ENCODE data around the gene LIN28A.
"Not testable (repeated sequence)": the region's sequence is repeated elsewhere in the genome, so short reads cannot be mapped to it uniquely, and the experiment has no call there.

Gene LIN28A

GRCh38 chr1:26385063-26385462 lies 25.6 kb upstream of the LIN28A start:
- DNase-seq (ENCODE audit: low read depth, low spot score); H3K27ac ChIP-seq: not testable (repeated sequence)

GRCh38 chr1:26387447-26387846 lies 23.2 kb upstream of the LIN28A start:
- no peak for DNase-seq (ENCODE audit: low read depth, low spot score)
- no peak overlapping the region for H3K27ac ChIP-seq

DNA sequence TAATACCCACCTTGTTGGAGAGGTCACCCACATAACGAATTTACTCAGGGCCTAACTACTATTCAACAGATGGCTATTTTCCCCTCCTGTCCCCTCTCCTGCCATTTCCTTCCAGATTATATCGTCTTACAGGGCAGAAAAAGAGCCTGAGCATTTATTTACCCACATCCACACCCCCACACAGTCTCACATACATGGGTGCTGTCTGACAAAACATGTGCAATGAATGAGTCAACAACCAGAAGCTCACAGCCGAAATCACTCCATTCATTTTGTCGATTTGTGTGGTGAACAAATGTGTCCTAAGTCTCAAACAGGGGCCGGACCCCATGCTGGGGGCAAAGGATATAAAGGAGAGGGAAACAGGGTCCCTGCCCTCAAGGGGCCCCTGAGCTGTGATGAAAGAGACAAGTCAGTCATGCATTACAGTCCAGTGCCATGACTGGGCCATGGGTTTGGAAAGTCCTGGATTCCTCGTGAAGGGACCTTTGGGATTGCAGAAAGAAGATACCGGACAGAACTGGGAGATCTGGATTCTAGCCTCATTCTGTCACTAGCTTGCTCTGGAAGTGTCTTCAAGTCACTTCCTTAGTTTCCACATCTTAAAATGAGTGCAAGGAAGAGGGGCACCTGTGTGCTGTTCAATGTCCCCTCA lies 21.7 kb upstream of the LIN28A start:
- DNase-seq (ENCODE audit: low read depth, low spot score), result no peak
- no peak overlapping the region for H3K27ac ChIP-seq

GRCh38 chr1:26389604-26390247 lies 20.9 kb upstream of the LIN28A start:
- no peak overlapping the region for H3K27ac ChIP-seq
- DNase-seq (ENCODE audit: low read depth, low spot score), result no peak

DNA sequence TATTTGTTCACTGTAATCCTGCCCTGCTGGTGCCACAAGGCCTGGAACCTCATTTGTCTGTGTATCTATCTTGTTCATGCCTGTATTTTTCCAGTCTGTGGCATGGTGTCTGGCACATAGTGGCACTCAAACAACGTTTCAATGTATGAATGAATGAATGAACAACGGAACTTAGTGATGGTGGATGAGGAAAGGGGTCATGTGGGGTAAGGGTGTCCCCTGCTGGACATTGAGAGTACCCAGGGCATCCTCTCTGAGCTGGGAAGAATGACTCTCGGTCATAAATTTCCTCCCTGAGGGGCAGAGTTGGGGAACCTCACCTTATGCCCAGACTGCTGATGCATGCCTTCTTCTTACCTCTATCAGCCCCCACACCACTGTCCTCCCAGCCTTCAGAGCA lies 19.2 kb upstream of the LIN28A start:
- no peak overlapping the region for H3K27ac ChIP-seq
- DNase-seq (ENCODE audit: low read depth, low spot score), result no peak

GRCh38 chr1:26395754-26396153 lies 14.9 kb upstream of the LIN28A start:
- no peak for DNase-seq (ENCODE audit: low read depth, low spot score)
- H3K27ac ChIP-seq, result no peak overlapping the region

- H3K27ac ChIP-seq, result no peak overlapping the region
- no peak for DNase-seq (ENCODE audit: low read depth, low spot score)
Measured at GRCh38 chr1:26399034-26399433, 11.6 kb upstream of the LIN28A start.

DNA sequence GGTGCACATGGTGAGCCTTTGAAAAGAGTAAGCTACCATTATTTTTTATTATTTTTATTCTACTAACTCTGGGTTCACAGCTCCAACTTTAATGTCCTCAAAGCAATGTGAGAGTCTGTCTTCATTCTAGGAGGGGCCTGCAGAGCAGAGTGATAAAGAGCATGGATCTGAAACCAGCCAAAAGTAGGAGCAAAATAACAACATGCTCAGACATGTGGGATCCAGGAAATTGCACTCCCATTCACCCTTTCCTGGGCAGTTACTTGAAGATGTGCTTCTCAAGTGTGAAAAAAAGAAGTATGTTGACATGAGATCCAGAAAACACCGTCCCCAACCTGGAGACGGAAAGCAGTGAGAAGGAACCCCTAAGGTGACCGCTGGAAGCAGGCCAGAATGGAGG lies 8.7 kb upstream of the LIN28A start:
- no peak for DNase-seq (ENCODE audit: low read depth, low spot score)
- no peak overlapping the region for H3K27ac ChIP-seq

- DNase-seq (ENCODE audit: low read depth, low spot score), result no peak
- H3K27ac ChIP-seq, result no peak overlapping the region
Measured at GRCh38 chr1:26403656-26404055, 7.0 kb upstream of the LIN28A start.

- no peak for DNase-seq (ENCODE audit: low read depth, low spot score)
- H3K27ac ChIP-seq, result no peak overlapping the region
Measured at GRCh38 chr1:26404641-26405040, 6.0 kb upstream of the LIN28A start.

DNA sequence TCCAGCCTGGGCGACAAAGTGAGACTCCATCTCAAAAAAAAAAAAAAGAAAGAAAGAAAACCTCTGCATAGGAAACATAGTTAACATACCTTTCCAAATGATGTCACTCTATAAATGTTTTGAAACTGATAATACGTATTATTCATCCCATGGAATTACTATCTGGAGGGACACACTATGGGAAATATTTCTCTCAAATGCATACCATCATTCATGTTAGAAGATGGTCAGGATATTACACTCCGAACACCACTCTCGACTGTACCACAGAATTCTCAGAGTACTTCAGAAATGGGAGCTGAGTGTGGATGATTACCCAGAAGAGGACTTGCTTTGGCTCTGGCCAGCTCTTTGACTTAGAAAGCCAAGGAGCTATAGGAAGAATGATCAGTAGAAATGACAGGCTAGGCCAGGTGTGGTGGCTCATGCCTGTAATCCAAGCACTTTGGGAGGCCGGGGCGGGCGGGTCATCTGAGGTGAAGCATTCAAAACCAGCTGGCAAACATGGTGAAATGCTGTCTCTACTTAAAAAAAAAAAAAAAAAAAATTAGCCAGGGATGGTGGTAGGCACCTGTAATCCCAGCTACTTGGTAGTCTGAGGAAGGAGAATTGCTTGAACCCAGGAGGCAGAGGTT lies 5.2 kb upstream of the LIN28A start:
- no peak for DNase-seq (ENCODE audit: low read depth, low spot score)
- H3K27ac ChIP-seq, result no peak overlapping the region

GRCh38 chr1:26408604-26409003 lies 2.0 kb upstream of the LIN28A start:
- no peak overlapping the region for H3K27ac ChIP-seq
- no peak for DNase-seq (ENCODE audit: low read depth, low spot score)

- no peak overlapping the region for H3K27ac ChIP-seq
- DNase-seq (ENCODE audit: low read depth, low spot score), result no peak
Measured at GRCh38 chr1:26409191-26409807, 1.3 kb upstream of the LIN28A start.

- H3K27ac ChIP-seq, result no peak overlapping the region
- no peak for DNase-seq (ENCODE audit: low read depth, low spot score)
Measured at GRCh38 chr1:26411624-26412074, 1.0 kb downstream of the LIN28A start.

GRCh38 chr1:26412180-26412840 lies 1.7 kb downstream of the LIN28A start:
- no peak for DNase-seq (ENCODE audit: low read depth, low spot score)
- H3K27ac ChIP-seq, result no peak overlapping the region

DNA sequence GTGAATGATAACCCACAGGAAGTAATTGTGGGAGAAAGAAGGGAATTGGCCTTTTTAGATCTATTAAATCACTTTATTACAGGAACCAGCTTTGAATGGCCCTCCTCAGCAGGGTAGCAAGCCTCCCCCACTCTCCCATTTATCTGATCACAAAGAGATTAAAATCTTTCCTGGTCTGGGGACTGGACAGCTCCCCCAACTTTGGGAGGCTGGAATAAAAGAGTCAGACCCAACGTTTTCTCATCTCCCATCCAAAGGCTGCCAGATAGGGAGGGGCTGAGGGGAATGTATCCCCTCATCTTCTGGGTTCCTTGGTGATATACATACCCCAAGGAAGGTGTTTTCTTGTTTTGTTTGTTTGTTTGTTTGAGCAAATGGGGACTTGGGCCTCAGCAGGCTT lies 2.4 kb downstream of the LIN28A start:
- DNase-seq (ENCODE audit: low read depth, low spot score), result no peak
- no peak overlapping the region for H3K27ac ChIP-seq

GRCh38 chr1:26417111-26417759 lies 6.6 kb downstream of the LIN28A start:
- peak; percentile 85 for DNase-seq (ENCODE audit: low read depth, low spot score)
- H3K27ac ChIP-seq, result peak overlapping the region; percentile 51

GRCh38 chr1:26418865-26419349 lies 8.3 kb downstream of the LIN28A start:
- H3K27ac ChIP-seq, result no peak overlapping the region
- DNase-seq (ENCODE audit: low read depth, low spot score), result no peak

DNA sequence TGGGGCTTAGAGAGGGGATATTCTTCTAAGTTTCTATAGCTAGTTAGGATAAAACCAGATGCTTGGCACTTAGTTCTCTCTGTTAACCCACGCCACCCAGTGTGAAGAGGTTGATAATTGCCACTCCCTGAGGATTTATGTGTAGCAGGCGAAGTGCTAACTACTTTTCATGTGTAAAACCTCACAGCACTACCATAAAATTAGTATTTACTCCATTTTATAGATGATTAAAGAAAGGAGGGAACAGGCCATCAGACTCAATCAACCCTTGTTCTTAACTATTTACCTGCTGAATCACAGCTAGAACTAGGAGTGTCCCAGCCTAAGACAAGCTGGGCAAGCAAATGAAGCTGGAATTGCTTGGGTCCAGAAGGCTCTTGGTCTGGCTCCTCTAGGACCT lies 8.9 kb downstream of the LIN28A start:
- DNase-seq (ENCODE audit: low read depth, low spot score), result no peak
- H3K27ac ChIP-seq, result no peak overlapping the region

GRCh38 chr1:26429721-26430120 lies 19.1 kb downstream of the LIN28A start:
- H3K27ac ChIP-seq, result no peak overlapping the region
- DNase-seq (ENCODE audit: low read depth, low spot score), result no peak

Data from epithelial cell of prostate (primary cell).